ENCODE data around the gene MPHOSPH9. TPM values are rescaled to one million over a fixed set of nuclear protein-coding genes. Genes with fewer than 3 reads are reported as not detected.
"Not testable (repeated sequence)": the region's sequence is repeated elsewhere in the genome, so short reads cannot be mapped to it uniquely, and the experiment has no call there.

The MPHOSPH9 gene
- total RNA-seq, 4 donors from 2014 or later, result 21.6 to 53.6 (median 39.1) TPM

GRCh38 chr12:123225443-123225842, 7.5 kb downstream of the MPHOSPH9 start:
- no peaks in the 10 kb centered on the region for H3K4me1 ChIP-seq
- no peak overlapping the region for H3K27ac ChIP-seq
- H3K27me3 ChIP-seq, result no peaks in the 10 kb centered on the region
- H3K4me3 ChIP-seq (replicated peaks in 1 of 3), result no peak overlapping the region
- WGBS, 2 donors, result 91 to 92% methylated on average over 2 of the region's 2 CpGs
- no peaks in the 10 kb centered on the region for H3K9me3 ChIP-seq
- intact Hi-C loops (cut with DNase I), result no loop called here
- TF ChIP-seq POLR2A (IDR thresholded peaks at IDR 0.05) (no peak), CTCF (IDR thresholded peaks at IDR 0.05) (no peak)
- peaks cover 0 to 3% of the 10 kb centered on the region in 2 donors for H3K36me3 ChIP-seq
- DNase-seq, result no peak

- TF ChIP-seq CTCF (IDR thresholded peaks at IDR 0.05) (no peak), POLR2A (IDR thresholded peaks at IDR 0.05) (no peak)
- no peak for DNase-seq
- Histone ChIP-seq H3K27ac (no peak overlapping the region), H3K36me3 (peaks cover 0 to 3% of the 10 kb centered on the region in 2 donors), H3K27me3 (no peaks in the 10 kb centered on the region), H3K4me1 (no peaks in the 10 kb centered on the region), H3K9me3 (no peaks in the 10 kb centered on the region), H3K4me3 (replicated peaks in 1 of 3) (no peak overlapping the region)
- WGBS, 2 donors, result 90 to 94% methylated on average over 11 of the region's 11 CpGs
- intact Hi-C loops (cut with DNase I), result no loop called here
Measured at GRCh38 chr12:123223241-123223668, 9.7 kb downstream of the MPHOSPH9 start.

GRCh38 chr12:123207815-123208214, 25.1 kb downstream of the MPHOSPH9 start:
- 95 to 99% methylated on average over 7 of the region's 7 CpGs for WGBS, 2 donors
- intact Hi-C loops (cut with DNase I), result not testable (repeated sequence)

GRCh38 chr12:123206794-123207193, 26.1 kb downstream of the MPHOSPH9 start:
- DNase-seq; H3K27ac ChIP-seq; H3K4me3 ChIP-seq (replicated peaks in 1 of 3); H3K27me3 ChIP-seq; intact Hi-C loops (cut with DNase I); H3K9me3 ChIP-seq; H3K4me1 ChIP-seq: not testable (repeated sequence)
- peaks cover 0 to 16% of the 10 kb centered on the region in 2 donors for H3K36me3 ChIP-seq
- 76 to 85% methylated on average over 3 of the region's 3 CpGs for WGBS, 2 donors

More at GRCh38 chr12:123207815-123208214, 25.1 kb downstream of the MPHOSPH9 start:
- H3K4me3 ChIP-seq (replicated peaks in 1 of 3); DNase-seq; H3K9me3 ChIP-seq; H3K27ac ChIP-seq; H3K4me1 ChIP-seq; H3K27me3 ChIP-seq: not testable (repeated sequence)
- H3K36me3 ChIP-seq, result peaks cover 0 to 12% of the 10 kb centered on the region in 2 donors

- WGBS, 2 donors, result 94 to 96% methylated on average over 7 of the region's 7 CpGs
- TF ChIP-seq POLR2A (IDR thresholded peaks at IDR 0.05) (no peak), CTCF (IDR thresholded peaks at IDR 0.05) (no peak)
- Histone ChIP-seq H3K9me3 (no peaks in the 10 kb centered on the region), H3K4me3 (replicated peaks in 1 of 3) (no peak overlapping the region), H3K27ac (no peak overlapping the region), H3K36me3 (peaks cover 0 to 11% of the 10 kb centered on the region in 2 donors), H3K4me1 (no peaks in the 10 kb centered on the region), H3K27me3 (no peaks in the 10 kb centered on the region)
- intact Hi-C loops (cut with DNase I), result no loop called here
- DNase-seq, result no peak
Measured at GRCh38 chr12:123200414-123200813, 32.5 kb downstream of the MPHOSPH9 start.

- Histone ChIP-seq H3K4me1 (no peaks in the 10 kb centered on the region), H3K27ac (no peak overlapping the region), H3K9me3 (no peaks in the 10 kb centered on the region), H3K4me3 (replicated peaks in 1 of 3) (no peak overlapping the region), H3K36me3 (peaks cover 0 to 11% of the 10 kb centered on the region in 2 donors), H3K27me3 (no peaks in the 10 kb centered on the region)
- TF ChIP-seq POLR2A (IDR thresholded peaks at IDR 0.05) (no peak), CTCF (IDR thresholded peaks at IDR 0.05) (no peak)
- WGBS, 2 donors, result 83 to 91% methylated on average over 3 of the region's 3 CpGs
- no peak for DNase-seq
- intact Hi-C loops (cut with DNase I), result no loop called here
Measured at GRCh38 chr12:123199936-123200335, 33.0 kb downstream of the MPHOSPH9 start.

Data from thyroid gland (tissue), 4 donors.